HepG2 (cell line): ENCODE measurements around the gene ZNF274. TPM values are rescaled to one million over a fixed set of nuclear protein-coding genes. Genes with fewer than 3 reads are reported as not detected.

ENCODE experiments used
- ATAC-seq: fragments of 200-7000 bp; cut with Tn5 transposase; 3 replicates; pipeline ENCODE4 v1.9.1; 2020; ENCODE audit warnings: mild to moderate bottlenecking, moderate library complexity
- BruUV-seq: library from RNA; stranded (reverse); fragments of 400-500 nt; replicated peaks from 2 replicates; lab custom pipeline; 2021; lab: Mats Ljungman, UMichigan
- CTCF ChIA-PET: fragments of 300-600 bp; formaldehyde crosslinking; extraction: SDS; loops from one replicate; lab custom pipeline; 2021; ENCODE audit warnings: low total read pairs, inconsistent platforms, low intra/inter-chr PET ratio; lab: Yijun Ruan, JAX
- POLR2A ChIA-PET: fragments of 350-600 bp; sonication (Branson Sonifier 250); formaldehyde crosslinking; loops from one replicate; lab custom pipeline; 2020; ENCODE audit warnings: antibody characterized with exemption, inconsistent platforms; lab: Yijun Ruan, JAX
- DNase-seq: peaks from one replicate; pipeline ENCODE4 v3.0.0-alpha.2; 2015; ENCODE audit warnings: low spot score
- FAIRE-seq: peaks from 3 replicates; lab custom pipeline; 2011; peaks lifted over from hg19 to GRCh38; lab: Jason Lieb, UNC
- H2AFZ ChIP-seq: one replicate; pipeline ENCODE4 v1.6.1; 2011; ENCODE audit warnings: low read length, inconsistent platforms
- H3K27ac ChIP-seq: fragments of 300-600 bp; 3 replicates; pipeline ENCODE4 v1.8.0; 2011; ENCODE audit warnings: mixed run types, mild to moderate bottlenecking, mixed read lengths, low read length, inconsistent platforms; ENCODE audit not compliant: insufficient read depth; ENCODE audit errors: extremely low read length
- H3K27me3 ChIP-seq, 2 experiments: fragments of 200-600 bp in 1 of 2; 2 replicates in 1 of 2; 3 replicates in 1 of 2; pipeline versions ENCODE4 v1.6.0 to v1.8.0; 2011; ENCODE audit warnings: low read length in 2 of 2, mild to moderate bottlenecking in 2 of 2, moderate library complexity in 2 of 2, inconsistent platforms in 1 of 2; ENCODE audit not compliant: insufficient read depth in 2 of 2, control insufficient read depth in 1 of 2
- H3K36me3 ChIP-seq, 2 experiments: fragments of 200-600 bp in 1 of 2; replicated peaks in 1 of 2; 2 replicates in 1 of 2; 3 replicates in 1 of 2; pipeline versions ENCODE4 v1.5.1 to v1.8.0; 2011; ENCODE audit warnings: low read length in 2 of 2, inconsistent platforms in 1 of 2; ENCODE audit not compliant: insufficient read depth in 2 of 2, control insufficient read depth in 1 of 2
- H3K4me1 ChIP-seq: 2 replicates; pipeline ENCODE4 v1.5.1; 2012; ENCODE audit warnings: low read length, inconsistent platforms; ENCODE audit not compliant: insufficient read depth
- H3K4me2 ChIP-seq: 2 replicates; pipeline ENCODE4 v1.6.0; 2011; ENCODE audit warnings: low read depth, low read length, inconsistent platforms
- H3K4me3 ChIP-seq, 3 experiments: fragments of 200-600 bp in 1 of 3; sonication (generic), shearing (Covaris generic) in 1 of 3; replicated peaks in 1 of 3; 2 replicates each; pipeline ENCODE4 v1.5.1; 2011 to 2016; ENCODE audit warnings: low read length in 3 of 3, inconsistent platforms in 2 of 3, low read depth in 2 of 3, mild to moderate bottlenecking in 2 of 3, control low read depth in 1 of 3, mixed read lengths in 1 of 3; ENCODE audit not compliant: insufficient read depth in 1 of 3
- H3K79me2 ChIP-seq: one replicate; pipeline ENCODE4 v1.6.1; 2011; ENCODE audit warnings: low read length, inconsistent platforms; ENCODE audit not compliant: insufficient read depth
- H3K9ac ChIP-seq: 2 replicates; pipeline ENCODE4 v1.6.0; 2011; ENCODE audit warnings: mild to moderate bottlenecking, low read depth, low read length, inconsistent platforms; ENCODE audit not compliant: insufficient read depth
- H3K9me3 ChIP-seq: 2 replicates; pipeline ENCODE4 v1.5.1; 2012; ENCODE audit warnings: mild to moderate bottlenecking, low read length
- H4K20me1 ChIP-seq: 2 replicates; pipeline ENCODE4 v1.6.0; 2011; ENCODE audit warnings: inconsistent platforms, mild to moderate bottlenecking, low read length, moderate library complexity; ENCODE audit not compliant: insufficient read depth
- DBP ChIP-seq: sonication (generic); formaldehyde crosslinking; IDR thresholded peaks from 2 replicates; pipeline ENCODE4 v1.4.0; 2020; ENCODE audit warnings: missing genetic modification reagents; ENCODE audit errors: not compliant biosample characterization
- HMGXB3 ChIP-seq: sonication (generic); formaldehyde crosslinking; IDR thresholded peaks from 2 replicates; pipeline ENCODE4 v1.4.0; 2020; ENCODE audit warnings: missing genetic modification reagents, borderline replicate concordance
- HOXA3 ChIP-seq: sonication (generic); formaldehyde crosslinking; IDR thresholded peaks from 2 replicates; pipeline ENCODE4 v1.5.0; 2020; ENCODE audit warnings: missing genetic modification reagents
- NPAS2 ChIP-seq: sonication (generic); formaldehyde crosslinking; IDR thresholded peaks from 2 replicates; pipeline ENCODE4 v1.8.0; 2022; ENCODE audit warnings: mild to moderate bottlenecking, missing genetic modification reagents, borderline replicate concordance
- NRL ChIP-seq: sonication (generic); formaldehyde crosslinking; IDR thresholded peaks from 2 replicates; pipeline ENCODE4 v1.5.0; 2020; ENCODE audit warnings: missing genetic modification reagents, mild to moderate bottlenecking, moderate library complexity, borderline replicate concordance
- SIX1 ChIP-seq: sonication (generic); formaldehyde crosslinking; IDR thresholded peaks from 2 replicates; pipeline ENCODE4 v1.4.0; 2020; ENCODE audit warnings: missing genetic modification reagents, borderline replicate concordance
- SMARCC2 ChIP-seq: fragments of 450-650 bp; IDR thresholded peaks from 2 replicates; pipeline ENCODE4 v1.6.1; 2017; ENCODE audit warnings: antibody characterized with exemption, mild to moderate bottlenecking
- SP5 ChIP-seq: IDR thresholded peaks from 2 replicates; pipeline ENCODE4 v1.6.1; 2016; ENCODE audit warnings: low read depth, borderline replicate concordance
- TRAFD1 ChIP-seq: sonication (generic); formaldehyde crosslinking; IDR thresholded peaks from 2 replicates; pipeline ENCODE4 v1.5.1; 2020; ENCODE audit warnings: missing genetic modification reagents, mild to moderate bottlenecking, borderline replicate concordance
- ZBTB26 ChIP-seq: IDR thresholded peaks from 2 replicates; pipeline ENCODE4 v1.6.1; 2016; ENCODE audit warnings: missing compliant biosample characterization, missing genetic modification reagents, borderline replicate concordance
- ZBTB34 ChIP-seq: sonication (generic); formaldehyde crosslinking; IDR thresholded peaks from 2 replicates; pipeline ENCODE4 v1.8.0; 2022; ENCODE audit warnings: mild to moderate bottlenecking, missing genetic modification reagents
- ZNF296 ChIP-seq: sonication (generic); formaldehyde crosslinking; conservative IDR thresholded peaks from 2 replicates; pipeline ENCODE4 v1.5.0; 2020; ENCODE audit warnings: mild to moderate bottlenecking, missing genetic modification reagents
- ZNF383 ChIP-seq: sonication (generic); formaldehyde crosslinking; IDR thresholded peaks from 2 replicates; pipeline ENCODE4 v1.4.0; 2020; ENCODE audit warnings: missing genetic modification reagents, mild to moderate bottlenecking, borderline replicate concordance
- ZNF878 ChIP-seq: sonication (generic); formaldehyde crosslinking; IDR thresholded peaks from 2 replicates; pipeline ENCODE4 v1.8.1; 2023; ENCODE audit warnings: mild to moderate bottlenecking, missing genetic modification reagents, moderate library complexity
- ZSCAN25 ChIP-seq: sonication (generic); formaldehyde crosslinking; IDR thresholded peaks from 2 replicates; pipeline ENCODE4 v1.8.0; 2022; ENCODE audit warnings: mild to moderate bottlenecking, missing genetic modification reagents
- WGBS: methylation state at CpG from one replicate; pipeline ENCODE4 v1.1.6; 2017; ENCODE audit warnings: low lambda C conversion rate; 5-methylcytosine and 5-hydroxymethylcytosine counted together
- in situ Hi-C: cut with HindIII; loops from 2 replicates; pipeline ENCODE4 v1.10.0; 2017; ENCODE audit warnings: low pct_unique_long_range_greater_than_20kb; ENCODE audit not compliant: extremely low pct_ligation_motif_present
- intact Hi-C: fragments of 100-400 bp; cut with micrococcal nuclease; formaldehyde crosslinking; loops from one replicate; pipeline ENCODE4 v1.10.0; 2022; ENCODE audit not compliant: unreplicated experiment
- polyA plus RNA-seq, 8 experiments: library from polyadenylated mRNA; depleted of rRNA in 3 of 8; stranded (reverse) in 7 of 8; unstranded in 1 of 8; fragments of >200 nt; fragmentation: Illumina TruSeq in 4 of 8; extraction: Trizol in 4 of 8; gene quantifications; 2 replicates each; pipeline versions ENCODE4 v1.2.1 to v1.2.3, GENCODE V29; 2011 to 2016; ENCODE audit warnings: low read depth in 4 of 8, missing spikeins in 1 of 8, mixed read lengths in 1 of 8; ENCODE audit not compliant: insufficient read depth in 1 of 8
- total RNA-seq, 5 experiments: library from RNA; depleted of rRNA; stranded (reverse); fragments of >200 nt; fragmentation: Illumina TruSeq; extraction: Trizol; gene quantifications; 2 replicates each; pipeline ENCODE4 v1.2.3, GENCODE V29; 2016; ENCODE audit warnings: low read depth in 1 of 5

The ZNF274 gene
- total and polyA plus RNA-seq, 2 of the 13 experiments (the other 11 are each of a cell fraction or from before 2014, with no cell fraction given) = 16.1 to 23.0 TPM

- TF ChIP-seq TRAFD1 = no peak
- TF ChIP-seq ZBTB26 = no peak
- no peak for TF ChIP-seq ZNF296 (CRISPR knock-in tag)
- TF ChIP-seq SMARCC2 = no peak
- no peak for TF ChIP-seq ZNF878 (CRISPR knock-in tag)
- TF ChIP-seq DBP = no peak
- no peak for TF ChIP-seq ZSCAN25 (CRISPR knock-in tag)
- no peak for TF ChIP-seq SIX1 (CRISPR knock-in tag)
- no peak for TF ChIP-seq SP5 (CRISPR knock-in tag)
- TF ChIP-seq HMGXB3 = no peak
- no peak for TF ChIP-seq ZNF383 (CRISPR knock-in tag)
- TF ChIP-seq NPAS2 = no peak
- TF ChIP-seq ZBTB34 (CRISPR knock-in tag) = no peak
- TF ChIP-seq HOXA3 = no peak
- TF ChIP-seq NRL = no peak
- TF ChIP-seq, all 625 proteins: peak for 0
- Histone ChIP-seq H3K9ac (no peak overlapping the region), H3K9me3 (peaks cover 95% of the 10 kb centered on the region), H3K4me2 (no peak overlapping the region), H3K79me2 (no peaks in the 10 kb centered on the region), H3K36me3 (peaks cover 20 to 76% of the 10 kb centered on the region in 2 experiments; a peak in 4 of 5 replicates), H3K27ac (no peak overlapping the region), H2AFZ (no peak overlapping the region), H3K4me3 (no peak overlapping the region), H4K20me1 (no peaks in the 10 kb centered on the region), H3K4me1 (no peaks in the 10 kb centered on the region), H3K27me3 (no peaks in the 10 kb centered on the region)
- CTCF ChIA-PET = no interaction called here
- POLR2A ChIA-PET = no interaction called here
- in situ Hi-C loops = no loop called here
- 97% methylated on average over 3 of the region's 3 CpGs for WGBS
- FAIRE-seq (no peak), ATAC-seq (no peak), DNase-seq (no peak)
- intact Hi-C loops = no loop called here
- no TSS peak for BruUV-seq
Measured at GRCh38 chr19:58248886-58249285, 66.0 kb downstream of the ZNF274 start.
